Measurements from ENCODE around the gene PRPF39.

GRCh38 chr14:45123271-45123670 lies 39.4 kb downstream of the PRPF39 start:
- TF ChIP-seq CTCF (IDR thresholded peaks at IDR 0.05) (no peak), POLR2AphosphoS5 (IDR thresholded peaks at IDR 0.05; ENCODE audit: insufficient read depth in 1 of 2, low read depth in 1 of 2) (no peak)
